ENCODE results near the gene LAMC3. TPM values are rescaled to one million over a fixed set of nuclear protein-coding genes. Genes with fewer than 3 reads are reported as not detected.

The LAMC3 gene
- total and polyA plus RNA-seq, 7 experiments from 2014 or later, result 0.07 to 9.2 (median 3.5) TPM

DNA sequence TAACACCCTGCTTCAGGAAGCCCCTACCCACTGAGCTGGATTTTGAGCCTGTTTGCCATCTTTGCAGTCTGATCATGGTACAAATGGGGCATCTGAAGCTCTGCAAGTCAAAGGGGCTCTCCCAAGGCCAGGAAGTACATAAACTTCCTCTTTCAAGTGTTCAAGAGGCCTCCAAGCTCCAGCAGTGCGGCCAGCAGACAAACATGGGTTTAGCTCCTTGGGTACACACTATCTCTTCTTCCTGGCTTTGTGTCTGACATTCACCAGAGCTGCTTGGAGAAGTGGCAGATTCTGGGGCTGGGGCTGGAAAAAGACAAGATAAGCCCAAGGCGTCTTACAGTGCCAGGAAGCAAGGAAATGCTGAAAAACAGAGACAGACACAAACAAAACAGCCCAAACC, 34.1 kb downstream of the LAMC3 start:
- Mint-ChIP-seq H3K9me3 (peaks cover 0 to 1% (median 0%) of the 10 kb centered on the region in 11 donors), H3K27ac (no peak overlapping the region), H3K36me3 (no peaks in the 10 kb centered on the region), H3K27me3 (peaks cover 0 to 5% (median 0%) of the 10 kb centered on the region in 5 donors), H3K4me1 (peaks cover 0 to 18% (median 10%) of the 10 kb centered on the region in 7 donors), H3K4me3 (no peak overlapping the region)
- DNase-seq (no peak), ATAC-seq (peak; percentile 36)
- H3K27me3 ChIP-seq (ENCODE audit: control insufficient read depth in 2 of 2, insufficient read depth in 2 of 2, low read length in 2 of 2), result no peaks in the 10 kb centered on the region
- no peak overlapping the region for H3K4me3 ChIP-seq (ENCODE audit: low read length)
- H3K9me3 ChIP-seq (ENCODE audit: control insufficient read depth in 2 of 3, low read length in 3 of 3), result no peaks in the 10 kb centered on the region
- no peak overlapping the region for H3K27ac ChIP-seq (ENCODE audit: low read depth, low read length)
- ChIA-PET POLR2A (no interaction called here), CTCF (interaction anchor here (0.5 to 0.6 kb wide), 2 partner anchors 27 to 555 kb away, joined by 3 to 4 read pairs; no protein-coding TSS in a partner anchor)
- H3K4me1 ChIP-seq (ENCODE audit: control insufficient read depth in 2 of 2, insufficient read depth in 2 of 2, low read length in 2 of 2), result peaks cover 0 to 6% of the 10 kb centered on the region in 2 donors
- intact Hi-C loops (cut with micrococcal nuclease), result no loop called here
- no peaks in the 10 kb centered on the region for H3K36me3 ChIP-seq (ENCODE audit: control insufficient read depth in 2 of 3, insufficient read depth in 3 of 3, low read length in 3 of 3)

GRCh38 chr9:131043646-131044045, 34.7 kb downstream of the LAMC3 start:
- Histone ChIP-seq H3K27me3 (ENCODE audit: control insufficient read depth in 2 of 2, insufficient read depth in 2 of 2, low read length in 2 of 2) (no peaks in the 10 kb centered on the region), H3K36me3 (ENCODE audit: control insufficient read depth in 2 of 3, insufficient read depth in 3 of 3, low read length in 3 of 3) (no peaks in the 10 kb centered on the region), H3K9me3 (ENCODE audit: control insufficient read depth in 2 of 3, low read length in 3 of 3) (no peaks in the 10 kb centered on the region), H3K4me3 (ENCODE audit: low read length) (no peak overlapping the region), H3K4me1 (ENCODE audit: control insufficient read depth in 2 of 2, insufficient read depth in 2 of 2, low read length in 2 of 2) (peaks cover 0 to 6% of the 10 kb centered on the region in 2 donors), H3K27ac (ENCODE audit: low read depth, low read length) (no peak overlapping the region)
- DNase-seq (no peak), ATAC-seq (no peak)
- Mint-ChIP-seq H3K4me1 (peaks cover 0 to 18% (median 10%) of the 10 kb centered on the region in 7 donors), H3K27ac (peak overlapping the region in 1 of 9 donors; percentile 36), H3K9me3 (peaks cover 0 to 1% (median 0%) of the 10 kb centered on the region in 11 donors), H3K36me3 (no peaks in the 10 kb centered on the region), H3K4me3 (no peak overlapping the region), H3K27me3 (peaks cover 0 to 5% (median 0%) of the 10 kb centered on the region in 5 donors)
- ChIA-PET POLR2A (interaction anchor here (0.5 kb wide), 1 partner anchor 21 kb away, joined by 3 read pairs; no protein-coding TSS in a partner anchor), CTCF (interaction anchor here (0.5 to 0.6 kb wide), 2 partner anchors 27 to 556 kb away, joined by 3 to 4 read pairs; no protein-coding TSS in a partner anchor)
- intact Hi-C loops (cut with micrococcal nuclease), result no loop called here

DNA sequence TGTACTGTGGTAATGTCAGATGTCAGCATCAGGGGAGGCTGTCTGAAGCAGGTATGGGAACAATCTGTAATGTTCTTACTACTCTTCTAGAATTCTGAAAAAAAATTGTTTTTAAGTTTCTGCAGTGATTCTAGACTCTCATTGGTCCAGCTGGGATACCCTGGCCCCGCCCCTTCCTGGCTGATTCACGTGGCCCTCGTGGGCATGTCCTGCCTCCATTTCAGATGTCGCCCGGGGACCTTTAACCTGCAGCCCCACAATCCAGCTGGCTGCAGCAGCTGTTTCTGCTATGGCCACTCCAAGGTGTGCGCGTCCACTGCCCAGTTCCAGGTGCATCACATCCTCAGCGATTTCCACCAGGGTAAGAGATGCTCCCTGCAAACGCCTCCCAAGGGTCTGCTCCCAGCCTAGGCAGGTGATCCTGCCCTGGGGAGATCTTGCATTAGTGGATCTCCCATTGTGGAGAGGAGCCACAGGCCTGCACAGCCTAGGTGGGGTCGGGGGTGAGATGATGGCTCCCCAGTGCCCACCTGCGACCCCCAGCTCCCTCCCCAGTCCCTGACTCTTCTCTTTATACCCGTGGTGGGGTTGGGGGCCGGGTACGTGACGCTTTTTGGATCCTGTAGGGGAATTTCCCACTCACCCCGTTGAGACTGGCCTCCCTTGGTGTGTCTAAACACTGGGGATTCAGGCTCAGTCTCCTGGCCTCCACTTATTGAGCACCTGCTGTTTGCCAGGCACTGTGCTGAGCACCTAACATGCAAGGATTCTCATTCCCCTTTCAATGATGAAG, 36.5 kb downstream of the LAMC3 start:
- Mint-ChIP-seq H3K27me3 (peaks cover 0 to 2% (median 0%) of the 10 kb centered on the region in 5 donors), H3K27ac (peak overlapping the region in 5 of 9 donors; percentile 9 to 65 (median 34)), H3K9me3 (peaks cover 0 to 1% (median 0%) of the 10 kb centered on the region in 11 donors), H3K4me3 (peak overlapping the region in 8 of 10 donors; percentile 28 to 68 (median 42)), H3K36me3 (no peaks in the 10 kb centered on the region), H3K4me1 (peaks cover 0 to 18% (median 10%) of the 10 kb centered on the region in 7 donors)
- no peak overlapping the region for H3K4me3 ChIP-seq (ENCODE audit: low read length)
- H3K9me3 ChIP-seq (ENCODE audit: control insufficient read depth in 2 of 3, low read length in 3 of 3), result no peaks in the 10 kb centered on the region
- H3K27ac ChIP-seq (ENCODE audit: low read depth, low read length), result no peak overlapping the region
- CTCF ChIA-PET, result interaction anchor here (1.0 to 2.5 kb wide), 8 partner anchors 11 to 582 kb away, joined by 3 to 16 read pairs (median 6); no protein-coding TSS in a partner anchor
- DNase-seq (peak in 7 of 9 donors; percentile 22 to 59 (median 41)), ATAC-seq (peak; percentile 45)
- H3K36me3 ChIP-seq (ENCODE audit: control insufficient read depth in 2 of 3, insufficient read depth in 3 of 3, low read length in 3 of 3), result no peaks in the 10 kb centered on the region
- H3K4me1 ChIP-seq (ENCODE audit: control insufficient read depth in 2 of 2, insufficient read depth in 2 of 2, low read length in 2 of 2), result peaks cover 0 to 6% of the 10 kb centered on the region in 2 donors
- H3K27me3 ChIP-seq (ENCODE audit: control insufficient read depth in 2 of 2, insufficient read depth in 2 of 2, low read length in 2 of 2), result no peaks in the 10 kb centered on the region
- POLR2A ChIA-PET, result interaction anchor here (0.6 kb wide), 2 partner anchors 179 to 1018 kb away, joined by 4 to 6 read pairs; no protein-coding TSS in a partner anchor
- intact Hi-C loops (cut with micrococcal nuclease), result loop anchor here (1.0 to 5.0 kb wide), 6 partner anchors 37 to 584 kb away; partner anchors contain the start of gene LAMC3 (in 1 of the 2)

GRCh38 chr9:131046093-131046380, 37.1 kb downstream of the LAMC3 start:
- peaks cover 0 to 18% (median 10%) of the 10 kb centered on the region in 7 donors for H3K4me1 Mint-ChIP-seq
- H3K27ac Mint-ChIP-seq, result peak overlapping the region in 1 of 9 donors; percentile 65
- H3K4me3 Mint-ChIP-seq, result peak overlapping the region in 4 of 10 donors; percentile 28 to 68 (median 46)
- ChIA-PET CTCF (interaction anchor here (0.6 to 2.5 kb wide), 22 partner anchors 8 to 1452 kb away, joined by 3 to 16 read pairs (median 4); partner anchors contain the start of gene EXOSC2), POLR2A (interaction anchor here (0.6 kb wide), 2 partner anchors 10 to 180 kb away, joined by 3 to 6 read pairs; no protein-coding TSS in a partner anchor)
- Histone ChIP-seq H3K4me3 (ENCODE audit: low read length) (no peak overlapping the region), H3K27ac (ENCODE audit: low read depth, low read length) (no peak overlapping the region), H3K9me3 (ENCODE audit: control insufficient read depth in 2 of 3, low read length in 3 of 3) (no peaks in the 10 kb centered on the region), H3K27me3 (ENCODE audit: control insufficient read depth in 2 of 2, insufficient read depth in 2 of 2, low read length in 2 of 2) (no peaks in the 10 kb centered on the region), H3K4me1 (ENCODE audit: control insufficient read depth in 2 of 2, insufficient read depth in 2 of 2, low read length in 2 of 2) (peaks cover 0 to 6% of the 10 kb centered on the region in 2 donors), H3K36me3 (ENCODE audit: control insufficient read depth in 2 of 3, insufficient read depth in 3 of 3, low read length in 3 of 3) (no peaks in the 10 kb centered on the region)
- DNase-seq, result no peak
- peaks cover 0 to 2% (median 0%) of the 10 kb centered on the region in 5 donors for H3K27me3 Mint-ChIP-seq
- H3K36me3 Mint-ChIP-seq, result no peaks in the 10 kb centered on the region
- no peak for ATAC-seq
- H3K9me3 Mint-ChIP-seq, result no peaks in the 10 kb centered on the region
- intact Hi-C loops (cut with micrococcal nuclease), result loop anchor here (1.0 to 5.0 kb wide), 6 partner anchors 37 to 585 kb away; partner anchors contain the start of gene LAMC3 (in 1 of the 2)

GRCh38 chr9:131046581-131047202, 37.7 kb downstream of the LAMC3 start:
- peak overlapping the region in 3 of 9 donors; percentile 30 to 65 (median 38) for H3K27ac Mint-ChIP-seq
- intact Hi-C loops (cut with micrococcal nuclease), result loop anchor here (1.0 to 5.0 kb wide), 6 partner anchors 38 to 585 kb away; partner anchors contain the start of gene LAMC3 (in 1 of the 2)
- no peaks in the 10 kb centered on the region for H3K9me3 ChIP-seq (ENCODE audit: control insufficient read depth in 2 of 3, low read length in 3 of 3)
- ATAC-seq (peak; percentile 90), DNase-seq (peak; percentile 54 to 82 (median 69))
- CTCF ChIA-PET, result interaction anchor here (0.6 to 2.5 kb wide), 25 partner anchors 9 to 1451 kb away, joined by 3 to 16 read pairs (median 4); partner anchors contain the start of gene EXOSC2
- peaks cover 0 to 2% (median 0%) of the 10 kb centered on the region in 5 donors for H3K27me3 Mint-ChIP-seq
- no peaks in the 10 kb centered on the region for H3K27me3 ChIP-seq (ENCODE audit: control insufficient read depth in 2 of 2, insufficient read depth in 2 of 2, low read length in 2 of 2)
- no peaks in the 10 kb centered on the region for H3K36me3 ChIP-seq (ENCODE audit: control insufficient read depth in 2 of 3, insufficient read depth in 3 of 3, low read length in 3 of 3)
- H3K27ac ChIP-seq (ENCODE audit: low read depth, low read length), result no peak overlapping the region
- no peaks in the 10 kb centered on the region for H3K9me3 Mint-ChIP-seq
- peak overlapping the region in 8 of 10 donors; percentile 31 to 70 (median 55) for H3K4me3 Mint-ChIP-seq
- POLR2A ChIA-PET, result interaction anchor here (0.6 kb wide), 1 partner anchor 10 kb away, joined by 3 read pairs; no protein-coding TSS in a partner anchor
- H3K36me3 Mint-ChIP-seq, result no peaks in the 10 kb centered on the region
- H3K4me1 Mint-ChIP-seq, result peaks cover 0 to 18% (median 10%) of the 10 kb centered on the region in 7 donors
- H3K4me1 ChIP-seq (ENCODE audit: control insufficient read depth in 2 of 2, insufficient read depth in 2 of 2, low read length in 2 of 2), result peaks cover 0 to 6% of the 10 kb centered on the region in 2 donors
- no peak overlapping the region for H3K4me3 ChIP-seq (ENCODE audit: low read length)

- Histone ChIP-seq H3K36me3 (ENCODE audit: control insufficient read depth in 2 of 3, insufficient read depth in 3 of 3, low read length in 3 of 3) (no peaks in the 10 kb centered on the region), H3K9me3 (ENCODE audit: control insufficient read depth in 2 of 3, low read length in 3 of 3) (no peaks in the 10 kb centered on the region), H3K4me1 (ENCODE audit: control insufficient read depth in 2 of 2, insufficient read depth in 2 of 2, low read length in 2 of 2) (peaks cover 0 to 6% of the 10 kb centered on the region in 2 donors), H3K27me3 (ENCODE audit: control insufficient read depth in 2 of 2, insufficient read depth in 2 of 2, low read length in 2 of 2) (no peaks in the 10 kb centered on the region), H3K27ac (ENCODE audit: low read depth, low read length) (no peak overlapping the region), H3K4me3 (ENCODE audit: low read length) (no peak overlapping the region)
- no peak for DNase-seq
- intact Hi-C loops (cut with micrococcal nuclease), result loop anchor here in 1 of 2 donors (5.0 kb wide), 2 partner anchors 106 to 341 kb away; no protein-coding TSS in a partner anchor
- no peak overlapping the region for H3K4me3 Mint-ChIP-seq
- ATAC-seq, result no peak
- H3K36me3 Mint-ChIP-seq, result no peaks in the 10 kb centered on the region
- peaks cover 0 to 2% (median 0%) of the 10 kb centered on the region in 5 donors for H3K27me3 Mint-ChIP-seq
- H3K4me1 Mint-ChIP-seq, result peaks cover 0 to 17% (median 8%) of the 10 kb centered on the region in 7 donors
- H3K27ac Mint-ChIP-seq, result no peak overlapping the region
- CTCF ChIA-PET, result interaction anchor here (1.0 kb wide), 1 partner anchor 1503 kb away, joined by 4 read pairs; no protein-coding TSS in a partner anchor
- POLR2A ChIA-PET, result no interaction called here
- H3K9me3 Mint-ChIP-seq, result no peaks in the 10 kb centered on the region
These were observed 39.4 kb downstream of the LAMC3 start for GRCh38 chr9:131048332-131048731.
